Loucy (cell line): ENCODE results near the gene TACC2.

Experiments used
- EZH2phosphoT487 ChIP-seq: fragments of 200-600 bp; IDR thresholded peaks from 2 replicates; pipeline ENCODE4 v1.6.1; 2018; ENCODE audit warnings: antibody characterized with exemption, mild to moderate bottlenecking, moderate library complexity, borderline replicate concordance
- TF ChIP-seq, protein P1 (sequence below): fragments of 200-600 bp; sonication (generic); conservative IDR thresholded peaks from 2 replicates; pipeline ENCODE4 v1.5.1; 2014; ENCODE audit warnings: mild to moderate bottlenecking, antibody characterized with exemption, low read length

DNA sequence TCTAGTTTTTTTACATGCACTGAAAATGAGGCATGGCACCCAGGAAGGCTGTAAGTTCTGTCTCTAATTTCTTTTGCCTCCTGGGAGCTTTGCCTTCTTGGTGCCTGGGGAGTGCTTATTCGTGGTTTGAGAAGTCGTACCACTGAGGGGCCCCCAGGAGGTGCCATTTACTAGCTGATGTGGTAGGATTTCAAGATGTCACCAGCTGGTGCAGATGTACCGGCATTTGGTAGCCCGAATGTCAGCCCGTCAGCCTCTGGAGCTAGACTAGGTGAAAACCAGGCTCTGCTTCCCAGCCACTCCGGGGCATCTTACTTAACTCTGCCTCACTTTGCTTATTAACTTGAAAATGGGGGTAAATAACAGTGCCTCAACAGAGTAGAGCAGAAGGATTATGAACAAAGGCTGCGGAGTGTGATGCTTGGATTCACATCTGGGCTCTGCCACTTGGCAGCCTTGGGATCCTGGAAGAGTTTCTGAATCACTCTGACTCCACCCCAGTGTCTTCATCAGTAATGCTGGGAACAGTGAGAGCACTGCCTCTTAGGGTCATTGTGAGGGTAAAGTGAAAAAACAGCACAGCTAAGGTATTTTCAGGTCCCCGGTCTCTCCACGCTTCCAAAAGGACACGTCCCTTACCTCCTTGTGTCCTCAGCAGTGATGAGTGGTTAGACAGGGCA is 250.8 kb downstream of the TACC2 start:
- TF ChIP-seq, protein P1, sequence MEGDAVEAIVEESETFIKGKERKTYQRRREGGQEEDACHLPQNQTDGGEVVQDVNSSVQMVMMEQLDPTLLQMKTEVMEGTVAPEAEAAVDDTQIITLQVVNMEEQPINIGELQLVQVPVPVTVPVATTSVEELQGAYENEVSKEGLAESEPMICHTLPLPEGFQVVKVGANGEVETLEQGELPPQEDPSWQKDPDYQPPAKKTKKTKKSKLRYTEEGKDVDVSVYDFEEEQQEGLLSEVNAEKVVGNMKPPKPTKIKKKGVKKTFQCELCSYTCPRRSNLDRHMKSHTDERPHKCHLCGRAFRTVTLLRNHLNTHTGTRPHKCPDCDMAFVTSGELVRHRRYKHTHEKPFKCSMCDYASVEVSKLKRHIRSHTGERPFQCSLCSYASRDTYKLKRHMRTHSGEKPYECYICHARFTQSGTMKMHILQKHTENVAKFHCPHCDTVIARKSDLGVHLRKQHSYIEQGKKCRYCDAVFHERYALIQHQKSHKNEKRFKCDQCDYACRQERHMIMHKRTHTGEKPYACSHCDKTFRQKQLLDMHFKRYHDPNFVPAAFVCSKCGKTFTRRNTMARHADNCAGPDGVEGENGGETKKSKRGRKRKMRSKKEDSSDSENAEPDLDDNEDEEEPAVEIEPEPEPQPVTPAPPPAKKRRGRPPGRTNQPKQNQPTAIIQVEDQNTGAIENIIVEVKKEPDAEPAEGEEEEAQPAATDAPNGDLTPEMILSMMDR = no peak
- TF ChIP-seq EZH2phosphoT487 = no peak
